H1 (cell line): ENCODE data around the gene TCF7. TPM values are rescaled to one million over a fixed set of nuclear protein-coding genes. Genes with fewer than 3 reads are reported as not detected.
A peak's percentile ranks its signal among the peaks of the same experiment; 100 is the strongest.

Experiments used
- CTCF ChIA-PET: fragments of 300-600 bp; sonication (Branson Sonifier 250); formaldehyde crosslinking; loops from one replicate; lab custom pipeline; 2021; ENCODE audit not compliant: partially characterized antibody; lab: Charles Lee
- POLR2A ChIA-PET: fragments of 300-600 bp; sonication (Branson Sonifier 250); formaldehyde crosslinking; loops from one replicate; lab custom pipeline; 2021; ENCODE audit warnings: inconsistent platforms; ENCODE audit not compliant: partially characterized antibody; lab: Charles Lee
- DNase-seq, 2 experiments: peaks; one replicate each; pipeline versions ENCODE4 v3.0.0 to v3.0.0-alpha.2; 2010 to 2022; ENCODE audit warnings: low spot score in 2 of 2, low read depth in 1 of 2, mixed read lengths in 1 of 2
- FAIRE-seq: peaks from 2 replicates; lab custom pipeline; 2011; peaks lifted over from hg19 to GRCh38; lab: Jason Lieb, UNC
- H2AFZ ChIP-seq: 2 replicates; pipeline ENCODE4 v1.8.1; 2012; ENCODE audit warnings: low read length, inconsistent platforms
- H2AK5ac ChIP-seq: 2 replicates; pipeline ENCODE4 v1.6.1; 2013; ENCODE audit warnings: low read depth, low read length
- H2BK120ac ChIP-seq: replicated peaks from 2 replicates; pipeline ENCODE3; 2013; ENCODE audit warnings: low read depth, low read length, inconsistent platforms
- H2BK12ac ChIP-seq: 2 replicates; pipeline ENCODE4 v1.6.1; 2013; ENCODE audit warnings: low read depth, low read length
- H2BK15ac ChIP-seq: 2 replicates; pipeline ENCODE4 v1.6.1; 2013; ENCODE audit warnings: low read length
- H2BK20ac ChIP-seq: 2 replicates; pipeline ENCODE4 v1.6.1; 2013; ENCODE audit warnings: low read length
- H2BK5ac ChIP-seq: 2 replicates; pipeline ENCODE4 v1.6.1; 2013; ENCODE audit warnings: low read depth, low read length
- H3K14ac ChIP-seq: 2 replicates; pipeline ENCODE4 v1.6.1; 2013; ENCODE audit warnings: inconsistent platforms; ENCODE audit not compliant: insufficient read length
- H3K18ac ChIP-seq: 2 replicates; pipeline ENCODE4 v1.6.1; 2013; ENCODE audit warnings: low read length; ENCODE audit errors: extremely low read depth
- H3K23ac ChIP-seq: 2 replicates; pipeline ENCODE4 v1.6.1; 2013; ENCODE audit warnings: inconsistent platforms; ENCODE audit not compliant: insufficient read length
- H3K23me2 ChIP-seq: 2 replicates; pipeline ENCODE4 v1.6.1; 2013; ENCODE audit warnings: low read depth, low read length
- H3K27ac ChIP-seq: 2 replicates; pipeline ENCODE4 v1.6.1; 2011; ENCODE audit warnings: low read depth, low read length, inconsistent platforms
- H3K27me3 ChIP-seq, 4 experiments: replicated peaks in 1 of 4; 1 replicate in 1 of 4; 2 replicates in 3 of 4; pipeline versions ENCODE4 v1.6.1 to v1.8.1; 2011 to 2013; ENCODE audit warnings: low read length in 3 of 4, mild to moderate bottlenecking in 3 of 4, inconsistent platforms in 2 of 4, mixed read lengths in 2 of 4, moderate library complexity in 1 of 4; ENCODE audit not compliant: control insufficient read depth in 3 of 4, insufficient read depth in 3 of 4; ENCODE audit errors: extremely low read depth in 1 of 4
- H3K36me3 ChIP-seq, 4 experiments: 2 replicates each; pipeline versions ENCODE4 v1.6.1 to v1.8.1; 2011 to 2013; ENCODE audit warnings: mild to moderate bottlenecking in 4 of 4, low read length in 3 of 4, moderate library complexity in 2 of 4, control low read depth in 1 of 4, inconsistent platforms in 1 of 4; ENCODE audit not compliant: insufficient read depth in 4 of 4, control insufficient read depth in 2 of 4
- H3K4ac ChIP-seq: replicated peaks from 2 replicates; pipeline ENCODE3; 2013; ENCODE audit warnings: low read length, low read depth, mixed read lengths, inconsistent platforms; ENCODE audit not compliant: insufficient read length
- H3K4me1 ChIP-seq, 4 experiments: replicated peaks in 1 of 4; 1 replicate in 1 of 4; 2 replicates in 3 of 4; pipeline versions ENCODE4 v1.6.1 to v1.8.1; 2011 to 2013; ENCODE audit warnings: low read length in 3 of 4, inconsistent platforms in 2 of 4, mixed read lengths in 1 of 4; ENCODE audit not compliant: insufficient read depth in 4 of 4, control insufficient read depth in 3 of 4
- H3K4me2 ChIP-seq, 2 experiments: 2 replicates each; pipeline versions ENCODE4 v1.6.1 to v1.8.1; 2011 to 2013; ENCODE audit warnings: low read depth in 2 of 2, low read length in 2 of 2, control low read depth in 1 of 2, inconsistent platforms in 1 of 2, mild to moderate bottlenecking in 1 of 2; ENCODE audit not compliant: insufficient read depth in 1 of 2
- H3K4me3 ChIP-seq, 4 experiments: fragments of 200-600, 300-600 bp in 1 of 4; sonication (generic), shearing (Covaris generic), sonication (Bioruptor Twin) in 1 of 4; 2 replicates each; pipeline versions ENCODE4 v1.5.1 to v1.8.1; 2011 to 2016; ENCODE audit warnings: low read length in 4 of 4, low read depth in 3 of 4, control low read depth in 2 of 4, inconsistent platforms in 2 of 4, mild to moderate bottlenecking in 2 of 4, mixed read lengths in 1 of 4, moderate library complexity in 1 of 4; ENCODE audit not compliant: insufficient read depth in 2 of 4; ENCODE audit errors: extremely low read depth in 1 of 4
- H3K56ac ChIP-seq: replicated peaks from 2 replicates; pipeline ENCODE3; 2013; ENCODE audit warnings: low read depth, mild to moderate bottlenecking, mixed read lengths, low read length, inconsistent platforms; ENCODE audit not compliant: insufficient read length
- H3K79me1 ChIP-seq: 2 replicates; pipeline ENCODE4 v1.6.1; 2013; ENCODE audit warnings: low read depth, low read length, control low read depth
- H3K79me2 ChIP-seq, 2 experiments: 2 replicates each; pipeline versions ENCODE4 v1.6.1 to v1.8.1; 2012 to 2013; ENCODE audit warnings: low read length in 2 of 2, mild to moderate bottlenecking in 2 of 2, inconsistent platforms in 1 of 2; ENCODE audit not compliant: insufficient read depth in 2 of 2, control insufficient read depth in 1 of 2
- H3K9ac ChIP-seq, 4 experiments: replicated peaks in 1 of 4; 1 replicate in 1 of 4; 2 replicates in 3 of 4; pipeline versions ENCODE4 v1.6.1 to v1.8.1; 2011 to 2013; ENCODE audit warnings: low read depth in 3 of 4, low read length in 3 of 4, control low read depth in 2 of 4, mild to moderate bottlenecking in 2 of 4, moderate library complexity in 2 of 4, inconsistent platforms in 1 of 4; ENCODE audit errors: extremely low read depth in 1 of 4
- H3K9me3 ChIP-seq, 2 experiments: 2 replicates each; pipeline versions ENCODE4 v1.6.1 to v1.8.1; 2012 to 2013; ENCODE audit warnings: mild to moderate bottlenecking in 2 of 2, moderate library complexity in 2 of 2, control low read depth in 1 of 2, inconsistent platforms in 1 of 2, low read depth in 1 of 2, low read length in 1 of 2, mixed read lengths in 1 of 2; ENCODE audit not compliant: insufficient read depth in 2 of 2
- H4K20me1 ChIP-seq, 2 experiments: replicated peaks in 1 of 2; 2 replicates each; pipeline versions ENCODE3 to v1.8.1; 2011 to 2013; ENCODE audit warnings: inconsistent platforms in 2 of 2, low read length in 2 of 2, mild to moderate bottlenecking in 1 of 2; ENCODE audit not compliant: insufficient read depth in 2 of 2, control insufficient read depth in 1 of 2
- H4K5ac ChIP-seq: 2 replicates; pipeline ENCODE4 v1.6.1; 2013; ENCODE audit warnings: low read length, low read depth, mixed read lengths, inconsistent platforms; ENCODE audit not compliant: insufficient read length
- H4K8ac ChIP-seq: 2 replicates; pipeline ENCODE4 v1.8.0; 2013; ENCODE audit warnings: mild to moderate bottlenecking, moderate library complexity, low read length, inconsistent platforms; ENCODE audit not compliant: insufficient read depth; ENCODE audit errors: extremely low read depth
- H4K91ac ChIP-seq: replicated peaks from 2 replicates; pipeline ENCODE3; 2013; ENCODE audit warnings: low read length, mixed read lengths, inconsistent platforms; ENCODE audit not compliant: insufficient read length
- HDAC2 ChIP-seq, 2 experiments: fragments of 300-600 bp in 1 of 2; sonication (generic) in 1 of 2; IDR thresholded peaks; 2 replicates each; pipeline ENCODE4 v1.6.1; 2011 to 2012; ENCODE audit warnings: low read depth in 2 of 2, low read length in 2 of 2, mild to moderate bottlenecking in 2 of 2, moderate library complexity in 2 of 2, borderline replicate concordance in 1 of 2, inconsistent platforms in 1 of 2
- MAFK ChIP-seq: IDR thresholded peaks from 2 replicates; pipeline ENCODE4 v1.6.1; 2012; ENCODE audit warnings: low read depth, mild to moderate bottlenecking, improper control_type of control experiment, low read length
- POLR2AphosphoS5 ChIP-seq: IDR thresholded peaks from 2 replicates; pipeline ENCODE4 v1.6.1; 2011; ENCODE audit warnings: low read depth, low read length
- WGBS, 2 experiments: shearing (Covaris generic) in 1 of 2; methylation state at CpG; one replicate each; pipeline versions ENCODE4 v1.1.6 to v1.1.7; 2013 to 2015; ENCODE audit warnings: low lambda C conversion rate in 2 of 2, mixed read lengths in 2 of 2, inconsistent platforms in 1 of 2, low coverage in 1 of 2, missing lambda C conversion rate in 1 of 2; ENCODE audit not compliant: insufficient replicate concordance in 2 of 2, insufficient coverage in 1 of 2, insufficient read length in 1 of 2; ENCODE audit errors: extremely low coverage in 1 of 2, missing lambda C conversion rate in 1 of 2; 5-methylcytosine and 5-hydroxymethylcytosine counted together
- polyA plus RNA-seq, 7 experiments: library from polyadenylated mRNA; depleted of rRNA in 3 of 7; stranded (reverse) in 5 of 7; unstranded in 2 of 7; fragments of >200 nt in 5 of 7; fragments of 200-250 nt in 2 of 7; gene quantifications; 1 replicate in 5 of 7; 2 replicates in 1 of 7; 4 replicates in 1 of 7; pipeline versions ENCODE4 v1.2.1 to v1.2.3, GENCODE V29; 2011 to 2013; ENCODE audit warnings: missing spikeins in 2 of 7, mixed read lengths in 2 of 7
- total RNA-seq: library from RNA; stranded (reverse); fragmentation: NEBNext Ultra II Directional; extraction: Animal tissue kit (Norgen Biotek cat#: 25700); gene quantifications from 2 replicates; pipeline ENCODE4 v1.2.1, GENCODE V29; 2021

TCF7 gene
- total and polyA plus RNA-seq, 2 of the 8 experiments (the other 6 are each of a cell fraction or from before 2014, with no cell fraction given), result 4.7 to 8.5 TPM

DNA sequence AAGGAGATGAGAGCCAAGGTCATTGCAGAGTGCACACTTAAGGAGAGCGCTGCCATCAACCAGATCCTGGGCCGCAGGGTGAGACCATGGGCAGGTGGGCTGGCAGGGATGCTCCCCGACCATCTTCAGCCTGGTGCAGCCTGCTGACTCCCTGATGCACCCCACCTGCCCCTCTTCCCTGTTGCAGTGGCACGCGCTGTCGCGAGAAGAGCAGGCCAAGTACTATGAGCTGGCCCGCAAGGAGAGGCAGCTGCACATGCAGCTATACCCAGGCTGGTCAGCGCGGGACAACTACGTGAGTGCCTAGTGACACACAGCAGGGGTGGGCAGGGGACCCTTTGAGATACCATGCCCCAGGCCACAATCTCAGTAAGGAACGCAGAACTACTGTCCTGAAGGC is 28.3 kb downstream of the TCF7 start:
- Histone ChIP-seq H3K4me1 (no peaks in the 10 kb centered on the region; a peak in 3 of 7 replicates), H2BK20ac (no peak overlapping the region), H3K14ac (no peak overlapping the region), H2BK12ac (no peak overlapping the region), H3K79me1 (peaks cover 18% of the 10 kb centered on the region), H3K27ac (no peak overlapping the region), H3K9me3 (no peaks in the 10 kb centered on the region), H2AK5ac (no peak overlapping the region), H2BK15ac (no peak overlapping the region), H4K5ac (no peak overlapping the region), H3K56ac (no peak overlapping the region), H3K23ac (no peak overlapping the region), H3K4me2 (no peak overlapping the region), H3K79me2 (0 out of 4 replicates have a peak, but pooled peaks cover 0 to 3% of the 10 kb centered on the region in 2 experiments), H3K4ac (no peak overlapping the region), H4K91ac (no peak overlapping the region), H3K18ac (no peak overlapping the region), H3K9ac (no peak overlapping the region), H2BK120ac (no peak overlapping the region), H4K20me1 (peaks cover 16 to 47% of the 10 kb centered on the region in 2 experiments), H4K8ac (no peak overlapping the region), H2AFZ (no peak overlapping the region), H3K27me3 (no peaks in the 10 kb centered on the region), H2BK5ac (no peak overlapping the region; the same call in 1 of the 2 replicates), H3K4me3 (no peak overlapping the region), H3K23me2 (no peaks in the 10 kb centered on the region), H3K36me3 (peaks cover 4 to 16% (median 11%) of the 10 kb centered on the region in 4 experiments; a peak in 6 of 8 replicates)
- TF ChIP-seq POLR2AphosphoS5 (peak; percentile 27; the same call in 1 of the 2 replicates), MAFK (no peak), HDAC2 (IDR thresholded peaks at IDR 0.05; ENCODE audit: borderline replicate concordance in 1 of 2, low read depth in 2 of 2, low read length in 2 of 2) (no peak)
- FAIRE-seq, result no peak
- CTCF ChIA-PET, result interaction anchor here (1.0 to 24.3 kb wide), 10 partner anchors 9 to 147 kb away, joined by 3 to 629 read pairs (median 20); no protein-coding TSS in a partner anchor
- POLR2A ChIA-PET, result interaction anchor here (0.8 to 2.7 kb wide), 7 partner anchors 9 to 103 kb away, joined by 3 to 12 read pairs (median 3); partner anchors contain the start of gene SKP1
- 94% methylated on average over 11 of the region's 12 CpGs; no CpG with 5 or more reads in 1 of the 2 experiments for WGBS, 2 experiments
- DNase-seq, result peak in 1 of 2 experiments; percentile 41
